ENCODE results near the gene ZNF219.

- TF ChIP-seq POLR2A (IDR thresholded peaks at IDR 0.05; ENCODE audit: low read depth, low read length) (no peak), POLR2AphosphoS5 (IDR thresholded peaks at IDR 0.05; ENCODE audit: low read depth, low read length) (no peak), TAF1 (IDR thresholded peaks at IDR 0.05; ENCODE audit: low read depth, low read length) (no peak)
Measured at GRCh38 chr14:21069388-21070082, 28.9 kb downstream of the ZNF219 start.
